ENCODE measurements around the gene KSR1.

Gene KSR1

DNA sequence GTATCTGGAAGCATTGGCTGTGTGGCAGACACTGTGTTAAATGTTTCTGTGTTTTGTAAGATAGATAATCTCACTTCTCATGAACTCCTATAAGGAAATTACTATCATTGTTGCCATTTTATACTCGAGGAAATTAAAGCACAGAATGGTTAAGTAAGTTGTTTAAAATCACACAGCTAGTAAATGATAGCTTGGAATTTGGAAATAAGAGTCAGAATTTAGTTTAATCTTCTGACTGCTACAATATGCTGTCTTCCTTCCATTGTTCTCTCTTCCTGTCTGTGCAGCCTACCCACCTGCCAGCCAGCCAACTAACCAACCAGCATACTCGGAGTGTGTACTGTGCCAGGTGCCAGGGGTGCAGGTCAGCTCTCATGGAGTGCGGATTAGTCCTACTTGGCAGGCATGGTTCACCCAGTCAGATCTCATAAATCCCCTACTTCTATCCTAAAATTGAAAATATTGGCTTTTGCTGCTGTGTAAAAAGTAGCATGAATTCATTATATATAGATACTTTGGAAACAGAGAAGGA lies 94.8 kb downstream of the KSR1 start:
- no peak for DNase-seq (ENCODE audit: low spot score)

DNA sequence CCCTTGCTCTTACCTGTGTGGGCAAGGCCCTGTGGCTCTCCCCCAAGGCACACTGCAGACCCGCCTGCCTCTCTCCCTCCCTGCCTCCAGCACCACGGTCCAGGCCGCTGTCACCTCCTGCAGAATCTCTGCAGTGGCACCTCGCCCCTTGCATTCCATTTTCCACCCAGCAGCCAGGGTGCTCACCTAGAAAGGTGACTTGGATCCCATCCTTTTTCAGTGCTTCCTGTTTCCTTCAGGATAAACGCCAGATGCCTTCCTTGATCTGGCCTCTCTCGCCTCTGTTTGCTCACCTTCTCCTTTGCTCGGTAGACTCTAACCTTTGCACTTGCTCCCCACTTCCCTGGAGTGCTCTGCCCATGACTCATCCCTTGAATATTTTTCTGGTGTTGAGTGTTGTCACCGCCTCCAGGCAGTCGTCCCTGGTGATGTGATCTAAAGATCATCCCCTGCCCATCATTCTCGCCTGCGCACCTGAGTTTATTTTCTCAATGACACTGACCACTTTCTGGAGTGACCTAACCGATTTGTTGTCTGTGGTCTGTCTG lies 95.5 kb downstream of the KSR1 start:
- DNase-seq (ENCODE audit: low spot score): no peak

DNA sequence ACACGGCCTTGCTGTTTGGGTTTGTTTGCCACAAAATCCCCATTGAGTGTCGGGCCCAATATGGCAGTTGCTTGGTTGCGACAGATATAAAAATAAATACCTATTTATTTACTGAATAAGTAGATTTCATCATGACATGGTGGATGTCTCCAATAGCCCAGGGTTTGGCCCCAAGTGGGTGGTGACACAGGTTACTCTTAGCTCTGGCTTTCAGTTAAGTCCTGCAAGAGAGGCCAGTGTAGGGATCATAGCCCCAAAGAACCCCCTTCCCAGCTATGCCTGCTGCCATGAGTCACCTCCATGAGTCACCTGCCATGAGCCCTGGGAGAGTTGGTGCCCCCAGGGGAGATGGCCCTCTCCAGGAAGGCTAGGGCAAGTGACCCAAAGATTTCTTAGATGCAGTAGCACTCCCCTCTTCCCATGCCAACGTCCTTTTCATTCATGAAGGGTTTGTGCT lies 96.1 kb downstream of the KSR1 start:
- peak; percentile 74 for DNase-seq (ENCODE audit: low spot score)

DNA sequence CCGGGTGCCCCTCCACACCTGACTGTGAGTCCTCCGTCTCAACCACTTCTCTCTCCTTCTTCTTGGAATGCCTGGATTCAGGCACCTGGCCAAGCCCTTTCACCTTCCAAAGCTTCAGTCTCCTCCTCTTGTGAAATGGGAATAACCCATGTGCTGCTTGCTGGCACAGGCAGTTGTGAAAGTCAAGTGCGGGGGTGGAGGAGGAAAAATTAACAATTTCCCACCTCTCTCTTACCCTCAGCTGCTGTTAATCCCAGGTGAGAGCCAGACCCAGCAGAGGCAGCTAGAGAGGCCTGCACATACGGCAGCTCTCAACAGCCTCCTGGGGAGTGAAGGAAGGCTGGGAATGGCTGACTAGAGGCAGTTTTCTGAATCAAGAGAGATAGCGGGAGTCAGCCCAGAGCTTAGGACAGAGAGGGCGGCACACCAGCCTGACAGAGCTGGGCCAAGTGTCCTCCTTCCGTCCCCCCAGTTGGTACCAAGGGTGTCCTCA lies 96.8 kb downstream of the KSR1 start:
- no peak for DNase-seq (ENCODE audit: low spot score)

DNA sequence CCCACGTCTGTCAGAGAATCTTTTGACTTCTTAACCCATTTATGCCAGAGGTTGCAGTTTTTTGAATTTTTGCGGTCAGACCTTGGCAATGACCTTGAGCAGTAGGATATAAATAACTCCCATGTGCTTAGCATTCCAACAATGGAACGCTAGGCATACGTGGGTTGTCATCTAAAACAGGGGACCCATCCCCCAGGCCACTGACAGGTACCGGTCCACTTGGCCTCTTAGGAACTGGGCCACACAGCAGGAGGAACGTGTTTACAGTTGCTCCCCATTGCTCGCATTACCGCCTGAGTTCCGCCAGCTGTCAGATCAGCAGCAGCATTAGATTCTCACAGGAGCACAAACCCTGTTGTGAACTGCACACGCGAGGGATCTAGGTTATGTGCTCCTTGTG lies 97.9 kb downstream of the KSR1 start:
- DNase-seq (ENCODE audit: low spot score): no peak

DNA sequence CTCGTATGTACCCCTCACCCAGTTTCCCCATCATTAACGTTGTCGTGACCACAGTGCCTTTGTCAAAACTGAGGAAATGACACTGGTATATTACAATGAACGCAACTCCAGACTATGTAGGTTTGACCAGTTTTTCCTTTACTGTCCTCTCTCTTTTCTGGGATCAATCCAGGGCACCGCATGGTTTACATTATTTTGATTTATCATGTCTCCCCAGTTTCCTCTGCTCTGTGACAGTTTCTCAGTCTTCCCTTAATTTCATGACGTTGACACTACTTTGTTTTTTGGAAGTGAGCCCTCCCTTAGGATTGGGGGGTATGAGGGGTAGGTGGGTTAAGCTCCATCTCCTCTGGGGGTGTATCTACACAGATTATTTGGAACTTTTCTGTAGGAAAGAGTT lies 98.7 kb downstream of the KSR1 start:
- DNase-seq (ENCODE audit: low spot score): no peak

DNA sequence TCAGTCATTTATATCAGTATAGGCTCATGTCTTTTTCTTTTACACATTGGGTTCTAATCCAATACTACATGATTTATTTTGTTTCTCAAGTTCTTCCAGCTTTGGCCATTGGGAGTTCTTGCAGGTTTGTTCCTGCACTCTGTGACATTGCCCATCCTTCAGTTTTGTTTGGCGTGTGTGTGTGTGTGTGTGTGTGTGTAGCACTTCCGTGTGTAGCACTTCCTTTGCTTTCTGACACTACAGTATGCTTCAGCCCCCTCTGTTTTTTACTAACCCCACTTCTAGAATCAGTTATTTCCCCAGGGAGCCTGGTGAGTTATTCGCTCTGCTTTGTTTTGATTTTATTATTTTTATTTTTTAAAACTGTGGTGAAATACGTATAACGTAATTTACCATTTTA lies 99.1 kb downstream of the KSR1 start:
- no peak for DNase-seq (ENCODE audit: low spot score)

DNA sequence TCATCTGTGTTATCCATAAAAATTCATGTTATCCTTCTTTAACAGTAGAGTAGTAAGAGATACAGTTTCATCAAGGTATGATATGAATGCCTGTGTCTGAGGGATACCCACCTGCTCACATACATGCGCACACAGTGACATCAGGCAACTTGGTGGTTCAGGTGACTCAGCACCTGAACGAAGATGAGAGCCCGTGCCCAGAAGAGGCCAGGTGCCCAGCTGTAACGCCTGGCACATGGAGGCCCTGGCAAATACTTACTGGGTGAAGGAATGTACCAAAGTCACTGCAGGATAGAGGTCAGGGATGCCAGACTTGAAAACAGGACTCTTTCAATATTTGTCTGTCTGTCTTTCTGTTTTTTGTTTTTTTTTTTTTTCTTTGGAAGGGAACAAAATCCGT lies 102.1 kb downstream of the KSR1 start:
- no peak for DNase-seq (ENCODE audit: low spot score)

DNA sequence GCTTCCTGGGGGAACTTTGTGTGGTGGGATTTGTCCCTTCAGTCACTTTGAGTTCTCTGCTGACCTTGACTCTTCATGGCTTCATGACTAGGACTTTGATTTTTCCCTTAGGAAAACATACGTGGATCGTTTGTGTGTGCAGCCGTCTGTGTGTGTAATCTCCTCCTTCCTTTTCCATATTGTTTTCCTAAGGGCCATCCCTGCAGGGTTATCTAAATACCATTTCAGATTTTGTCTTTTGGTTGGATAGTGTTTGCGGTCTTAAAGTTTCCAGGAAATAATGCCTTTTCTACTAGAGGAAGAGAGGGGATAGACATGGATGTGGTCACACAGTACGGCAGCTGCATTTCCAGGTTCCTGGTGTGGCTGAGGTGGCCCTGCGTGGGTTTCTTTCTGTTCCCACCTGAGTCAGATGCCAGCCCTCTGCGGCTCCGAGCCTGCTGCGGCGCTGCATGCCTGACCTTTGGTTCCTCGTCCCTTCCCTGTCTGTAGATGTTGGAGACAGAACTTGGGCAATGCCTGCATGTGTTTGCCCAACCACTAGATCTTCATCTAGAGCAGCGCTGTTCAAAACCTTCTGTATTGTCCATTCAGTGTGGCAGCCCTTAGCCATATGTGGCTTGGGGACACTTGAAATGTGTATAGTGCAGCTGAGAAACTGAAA lies 102.7 kb downstream of the KSR1 start:
- DNase-seq (ENCODE audit: low spot score): no peak

DNA sequence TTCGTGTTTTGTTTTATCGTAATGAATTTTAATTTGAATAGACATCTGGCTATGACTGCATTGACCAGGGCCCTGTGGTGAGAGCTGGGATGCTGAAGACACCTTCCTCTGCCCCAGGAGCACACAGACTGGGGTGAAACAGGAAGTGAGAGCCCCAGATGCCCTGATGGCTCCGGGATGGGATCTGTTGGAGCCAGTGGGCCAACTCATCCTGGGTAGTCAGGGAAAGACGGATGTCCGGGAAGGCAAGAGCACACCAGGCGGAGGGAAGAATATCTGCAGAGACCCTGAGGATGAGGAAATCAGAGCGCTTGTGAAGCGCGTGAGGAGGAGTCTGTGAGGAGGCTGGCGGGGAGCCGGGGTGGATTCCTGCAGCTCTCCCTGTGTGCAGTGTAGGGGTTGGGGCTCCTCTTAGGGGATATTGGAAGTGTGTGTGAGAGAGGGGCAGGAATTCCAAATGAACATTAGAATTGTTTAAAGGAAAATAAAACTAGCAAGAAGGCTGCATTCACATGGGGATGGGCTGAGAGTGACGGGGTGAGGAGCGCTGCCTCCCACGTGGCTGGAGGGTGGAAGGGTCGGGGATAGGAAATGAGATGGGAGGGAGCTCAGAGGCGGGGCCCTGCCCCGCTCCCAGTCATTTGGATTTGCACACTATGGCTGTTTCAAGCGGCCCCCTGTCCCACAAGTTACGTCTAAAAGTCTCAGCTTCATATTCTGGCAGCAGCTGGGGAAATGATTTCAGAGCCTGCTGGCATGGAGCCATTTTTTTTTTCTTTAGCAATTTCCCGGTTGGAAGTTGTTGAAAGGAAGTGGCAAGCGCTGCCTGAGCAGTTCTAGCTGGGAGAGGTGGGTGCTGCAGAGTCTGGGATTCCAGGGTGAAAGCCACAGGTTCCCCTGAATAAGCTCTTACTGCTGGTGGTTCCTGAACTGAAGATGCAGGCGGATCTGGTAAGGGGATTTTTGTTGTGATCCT lies 103.5 kb downstream of the KSR1 start:
- peak; percentile 76 for DNase-seq (ENCODE audit: low spot score)

DNA sequence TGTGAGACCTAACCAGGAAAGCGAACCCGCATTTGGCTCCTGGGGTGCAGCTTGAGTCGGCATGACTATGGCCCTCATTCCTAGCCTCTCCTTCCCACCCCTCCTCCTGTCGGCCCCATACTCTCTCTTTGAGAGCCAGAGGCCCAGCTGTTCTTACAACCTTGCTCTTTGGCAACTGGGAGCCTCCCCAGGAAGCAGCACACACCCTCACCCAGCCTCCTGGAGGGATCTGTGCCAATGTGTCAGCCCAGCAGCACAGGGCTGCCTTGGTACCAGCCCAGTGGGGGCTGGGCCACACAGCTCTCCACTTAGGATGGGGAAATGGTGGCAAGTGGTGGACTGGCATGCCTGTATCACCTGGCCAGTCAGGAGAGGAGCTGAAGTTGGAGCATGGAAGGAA lies 104.4 kb downstream of the KSR1 start:
- DNase-seq (ENCODE audit: low spot score): no peak

DNA sequence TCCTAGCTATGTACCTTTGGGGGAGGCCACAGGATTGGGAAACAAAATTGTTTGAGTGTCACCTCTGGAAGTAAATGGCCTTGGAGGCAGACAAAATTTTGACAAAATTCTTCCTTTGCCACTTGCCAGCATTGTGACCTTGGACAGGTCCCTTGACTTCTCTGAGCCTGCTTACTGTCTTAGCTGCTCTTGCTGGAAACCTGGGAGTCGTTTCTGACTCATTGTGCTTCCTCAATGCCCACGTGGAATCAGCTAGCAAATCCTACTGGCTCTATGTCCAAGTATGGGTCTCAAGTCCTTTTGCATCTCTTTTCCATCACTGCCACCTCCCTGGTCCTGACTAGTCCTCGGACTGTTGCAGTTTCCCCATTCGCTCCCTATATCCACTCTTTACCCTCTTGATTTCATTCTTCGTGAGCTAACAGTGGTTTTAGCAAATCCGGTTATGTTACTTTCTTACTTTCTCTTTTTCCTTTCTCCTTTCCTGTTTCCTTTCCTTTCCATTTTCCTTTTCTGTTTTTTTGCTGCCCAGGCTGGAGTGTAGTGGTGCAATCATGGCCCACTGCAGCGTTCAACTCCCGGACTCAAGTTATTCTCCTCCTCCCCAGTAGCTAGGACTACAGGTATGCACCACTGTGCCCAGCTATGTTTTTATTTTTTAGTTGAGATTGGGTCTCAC lies 106.7 kb downstream of the KSR1 start:
- no peak for DNase-seq (ENCODE audit: low spot score)

DNA sequence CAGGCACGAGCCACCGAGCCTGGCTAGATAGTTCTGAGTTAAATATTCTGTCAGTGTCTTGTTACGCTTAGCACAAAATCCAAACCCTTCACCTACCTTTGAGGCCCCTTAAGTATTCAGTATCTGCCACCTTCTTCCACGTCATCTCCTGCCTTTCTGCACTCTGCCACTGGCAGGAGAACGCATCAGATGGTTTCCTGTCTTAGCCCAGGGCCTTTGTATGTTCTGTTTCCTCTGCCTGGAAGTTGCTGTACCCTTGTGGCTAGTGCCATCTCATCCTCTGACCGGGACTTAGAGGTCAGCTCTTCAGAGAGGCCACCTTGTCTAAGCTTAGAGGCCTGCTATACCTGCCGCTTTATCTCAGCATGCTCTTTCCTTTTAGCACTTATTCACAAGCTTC lies 107.3 kb downstream of the KSR1 start:
- no peak for DNase-seq (ENCODE audit: low spot score)

DNA sequence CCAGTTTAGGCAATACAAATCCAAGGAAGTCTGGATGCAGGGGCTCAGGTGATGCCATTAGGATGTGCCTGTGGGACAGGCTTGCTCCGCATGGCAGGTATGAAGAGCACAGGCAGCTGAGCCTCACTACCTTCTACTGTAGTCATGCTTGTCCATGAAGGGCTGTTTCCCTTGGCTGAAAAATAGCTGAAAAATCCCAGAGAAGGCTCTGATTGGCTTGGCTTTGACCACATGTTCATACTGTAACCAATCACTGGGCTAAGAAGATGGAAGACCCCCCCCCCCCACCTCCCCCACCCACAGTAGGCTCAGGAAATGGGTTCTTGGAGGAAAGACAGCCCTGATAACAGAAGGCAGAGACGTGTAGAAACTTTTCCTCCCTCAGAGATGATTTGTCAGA lies 108.2 kb downstream of the KSR1 start:
- DNase-seq (ENCODE audit: low spot score): no peak

DNA sequence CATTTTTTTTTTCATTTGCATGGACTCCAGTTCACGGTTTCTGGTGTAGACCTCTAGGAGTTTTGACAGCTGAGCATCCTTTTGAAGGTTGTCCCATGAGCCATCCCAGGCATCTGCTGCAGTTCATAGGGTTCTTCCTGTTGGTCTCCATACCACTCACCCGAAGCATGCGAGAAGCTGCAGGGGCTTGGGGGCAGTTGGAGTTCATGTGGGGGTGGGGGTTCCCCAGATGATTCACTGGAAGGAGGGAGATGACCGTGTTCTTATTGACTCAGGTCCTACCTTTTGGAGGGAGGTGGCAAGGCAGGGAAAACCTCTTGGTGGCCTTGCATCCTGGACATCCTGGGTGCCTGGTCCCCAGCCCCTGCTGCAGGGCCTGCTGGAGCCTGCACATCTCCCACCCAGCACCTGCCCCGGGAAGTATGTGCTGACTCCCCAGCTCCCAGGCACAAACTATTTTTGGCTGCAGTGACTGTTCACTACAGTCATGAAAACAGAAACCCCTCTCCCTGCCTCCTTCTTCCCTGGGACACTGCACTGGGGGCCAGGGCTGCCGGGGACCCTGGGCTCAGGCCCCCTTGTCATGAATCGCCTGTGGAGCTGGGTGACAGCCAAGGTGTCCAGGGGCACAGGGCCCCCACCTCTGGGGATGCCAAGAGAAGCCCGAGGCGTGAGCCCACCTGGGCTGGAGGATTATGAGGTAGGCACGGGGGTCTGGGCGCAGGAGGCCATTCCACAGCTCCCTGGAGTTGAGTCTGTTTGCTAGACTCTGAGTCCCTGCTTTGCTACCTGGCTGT lies 109.8 kb downstream of the KSR1 start:
- no peak for DNase-seq (ENCODE audit: low spot score)

DNA sequence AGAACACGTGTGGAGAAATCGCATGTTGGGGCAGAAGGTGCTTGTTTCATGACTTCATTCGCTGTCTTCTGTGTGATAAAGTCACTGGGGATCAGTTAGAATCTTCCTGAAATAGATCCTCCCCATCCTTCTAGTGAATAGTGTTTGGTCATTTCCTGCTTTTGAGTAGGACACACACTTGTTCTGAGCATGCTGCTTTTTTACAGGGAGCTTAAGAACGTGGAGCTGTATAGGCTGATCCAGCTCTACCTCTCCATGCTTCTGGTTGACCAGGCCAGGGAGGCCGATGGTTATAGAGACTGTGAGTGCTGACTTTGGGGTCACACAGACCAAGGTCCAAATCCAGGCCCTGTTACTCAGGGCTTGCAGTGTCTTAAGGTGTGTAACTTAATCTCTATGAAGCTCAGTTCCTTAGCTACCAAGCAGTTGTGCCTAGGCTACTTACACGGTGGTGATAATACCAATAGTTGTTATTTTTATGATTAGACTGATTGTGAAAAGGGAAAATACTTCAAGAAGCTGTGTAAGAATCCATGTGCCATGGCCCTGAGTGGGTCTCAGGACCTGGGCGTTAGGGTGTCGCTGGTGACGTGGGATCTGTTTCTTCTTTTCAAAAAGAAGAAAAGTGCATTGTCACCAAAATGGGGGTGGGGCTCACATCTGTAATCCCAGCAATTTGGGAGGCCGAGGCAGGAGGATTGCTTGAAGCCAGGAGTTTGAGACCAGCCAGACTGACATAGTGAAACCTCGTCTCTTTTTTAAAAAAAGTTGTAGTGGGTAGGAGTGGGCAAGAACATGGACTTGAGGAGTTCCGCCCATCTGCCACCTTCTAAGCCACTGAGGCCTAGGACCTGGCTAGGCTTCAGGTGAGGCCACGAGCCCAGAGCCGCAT lies 110.7 kb downstream of the KSR1 start:
- peak; percentile 57 for DNase-seq (ENCODE audit: low spot score)

DNA sequence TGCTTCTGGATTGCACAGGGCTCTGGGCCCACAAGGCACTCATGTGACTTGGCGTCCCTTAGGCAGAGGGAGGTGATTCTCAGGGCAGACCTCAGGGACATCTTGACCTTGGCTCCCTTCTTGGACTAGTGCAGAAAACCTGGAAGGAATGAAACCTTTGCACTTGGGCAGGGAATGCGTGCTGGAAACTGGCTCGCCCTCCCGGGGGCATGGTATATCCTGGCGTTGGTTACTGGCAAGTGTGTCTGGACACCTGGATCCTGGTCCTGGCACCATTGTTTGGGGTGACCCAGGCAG lies 111.3 kb downstream of the KSR1 start:
- no peak for DNase-seq (ENCODE audit: low spot score)

DNA sequence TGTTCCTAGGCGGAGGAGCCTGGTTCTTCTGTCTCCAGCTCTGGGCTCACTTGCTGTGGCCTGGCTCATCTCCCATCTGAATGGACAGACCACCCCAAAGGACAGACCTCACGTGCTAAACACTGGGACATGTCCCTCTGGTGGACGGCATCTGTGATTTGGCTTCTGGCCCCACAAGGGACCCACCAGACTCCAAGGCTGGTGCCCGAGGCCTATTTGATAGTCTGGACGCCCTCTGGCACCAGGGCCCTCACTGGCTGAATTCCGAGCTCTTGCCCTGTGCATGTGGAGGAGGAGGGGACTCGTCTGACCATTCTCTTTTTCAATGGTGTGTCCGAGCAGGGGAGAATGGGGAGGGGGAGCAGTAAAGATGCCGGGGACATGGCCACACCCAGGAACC lies 112.0 kb downstream of the KSR1 start:
- no peak for DNase-seq (ENCODE audit: low spot score)

DNA sequence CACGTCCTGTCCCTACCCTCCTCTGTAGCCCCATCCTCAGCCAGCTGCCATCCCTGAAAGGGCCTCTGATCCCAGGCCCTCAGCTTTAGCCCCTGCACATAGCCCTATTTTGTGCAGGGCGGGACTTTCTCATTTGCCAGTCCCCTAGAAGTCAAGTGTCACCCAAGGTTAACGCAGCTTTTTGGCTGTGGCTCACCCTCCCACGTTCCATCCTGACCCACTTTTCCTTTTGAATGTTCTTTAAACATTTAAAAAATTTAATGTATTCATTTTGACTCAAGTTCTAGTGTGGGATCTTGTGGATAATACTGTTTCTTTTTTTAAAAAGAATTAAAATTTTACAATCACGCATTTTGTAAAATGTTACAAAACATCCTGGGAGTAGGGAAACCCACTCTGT lies 112.6 kb downstream of the KSR1 start:
- no peak for DNase-seq (ENCODE audit: low spot score)

DNA sequence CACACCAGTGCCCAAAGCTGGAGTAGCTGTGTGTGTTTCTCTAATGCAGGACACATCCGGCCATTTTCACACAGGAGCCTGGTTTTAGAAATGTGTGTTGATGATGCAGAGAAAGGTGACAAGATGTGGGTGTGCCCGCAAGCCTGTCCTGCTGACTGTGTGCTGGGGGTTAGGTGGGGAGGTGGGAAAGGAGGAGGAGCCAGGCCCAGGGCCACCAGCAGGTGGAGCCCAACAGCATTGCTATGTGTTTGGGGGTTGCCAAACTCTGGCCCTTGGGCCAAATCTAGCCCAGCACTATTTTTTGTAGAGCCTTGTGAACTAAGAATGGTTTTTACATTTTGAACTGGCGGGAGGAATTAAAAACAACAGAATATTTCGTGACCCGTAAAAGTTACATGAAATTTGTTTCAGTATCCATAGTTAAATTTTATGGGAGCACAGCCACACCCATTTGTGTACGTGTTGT lies 113.0 kb downstream of the KSR1 start:
- no peak for DNase-seq (ENCODE audit: low spot score)
